DND-41 (cell line): ENCODE measurements around the gene ST8SIA3.

ENCODE experiments used
- EZH2 ChIP-seq: IDR thresholded peaks from 3 replicates; pipeline ENCODE4 v1.6.1; 2012; ENCODE audit warnings: borderline replicate concordance, low read depth, mild to moderate bottlenecking, moderate library complexity, low read length, inconsistent platforms; ENCODE audit not compliant: severe bottlenecking
- TF ChIP-seq, protein P1 (sequence below): IDR thresholded peaks from 2 replicates; pipeline ENCODE4 v1.5.1; 2012; ENCODE audit warnings: borderline replicate concordance, low read length, moderate library complexity, mild to moderate bottlenecking; ENCODE audit not compliant: poor library complexity, severe bottlenecking; ENCODE audit errors: extremely low read depth

DNA sequence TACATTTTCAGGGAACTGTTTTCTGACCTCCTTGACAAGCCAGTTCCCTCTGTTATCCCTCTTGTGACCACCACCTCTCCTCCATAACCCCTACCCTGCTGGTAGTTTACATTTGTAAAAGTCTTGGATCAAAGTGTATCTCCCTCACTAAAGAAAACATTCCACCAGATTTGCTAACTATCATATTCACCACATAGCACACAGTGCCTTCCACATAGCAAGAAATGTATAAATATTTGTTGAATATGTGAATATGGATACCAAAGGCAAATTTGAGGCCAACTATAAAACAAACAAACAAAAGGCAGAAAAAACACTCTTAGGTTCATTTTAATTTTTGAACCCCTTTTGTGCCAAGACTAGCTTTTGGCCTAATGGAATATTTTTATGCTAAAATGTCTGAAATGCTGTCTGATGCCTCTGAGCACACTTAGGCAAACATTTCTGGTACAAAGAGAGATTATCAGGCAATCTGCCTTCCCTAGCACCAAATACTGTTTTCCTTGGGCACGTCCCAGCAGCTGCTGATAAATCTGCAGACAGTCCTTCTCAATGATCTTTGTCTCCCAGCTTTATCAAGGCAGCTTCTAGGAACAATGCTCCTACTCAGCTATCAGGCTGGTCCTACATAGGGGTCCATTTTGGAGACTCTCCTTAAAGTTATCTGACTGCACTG is 26.7 kb upstream of the ST8SIA3 start:
- TF ChIP-seq, protein P1, sequence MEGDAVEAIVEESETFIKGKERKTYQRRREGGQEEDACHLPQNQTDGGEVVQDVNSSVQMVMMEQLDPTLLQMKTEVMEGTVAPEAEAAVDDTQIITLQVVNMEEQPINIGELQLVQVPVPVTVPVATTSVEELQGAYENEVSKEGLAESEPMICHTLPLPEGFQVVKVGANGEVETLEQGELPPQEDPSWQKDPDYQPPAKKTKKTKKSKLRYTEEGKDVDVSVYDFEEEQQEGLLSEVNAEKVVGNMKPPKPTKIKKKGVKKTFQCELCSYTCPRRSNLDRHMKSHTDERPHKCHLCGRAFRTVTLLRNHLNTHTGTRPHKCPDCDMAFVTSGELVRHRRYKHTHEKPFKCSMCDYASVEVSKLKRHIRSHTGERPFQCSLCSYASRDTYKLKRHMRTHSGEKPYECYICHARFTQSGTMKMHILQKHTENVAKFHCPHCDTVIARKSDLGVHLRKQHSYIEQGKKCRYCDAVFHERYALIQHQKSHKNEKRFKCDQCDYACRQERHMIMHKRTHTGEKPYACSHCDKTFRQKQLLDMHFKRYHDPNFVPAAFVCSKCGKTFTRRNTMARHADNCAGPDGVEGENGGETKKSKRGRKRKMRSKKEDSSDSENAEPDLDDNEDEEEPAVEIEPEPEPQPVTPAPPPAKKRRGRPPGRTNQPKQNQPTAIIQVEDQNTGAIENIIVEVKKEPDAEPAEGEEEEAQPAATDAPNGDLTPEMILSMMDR, result no peak
- TF ChIP-seq EZH2, result no peak
